Umbilical cord (tissue), 2 donors: ENCODE data around the gene NR1D2. TPM values are rescaled to one million over a fixed set of nuclear protein-coding genes. Genes with fewer than 3 reads are reported as not detected.
"Not testable (repeated sequence)": the region's sequence is repeated elsewhere in the genome, so short reads cannot be mapped to it uniquely, and the experiment has no call there.

ENCODE experiments used
- DNase-seq: peaks from one replicate; pipeline ENCODE4 v3.0.0-alpha.2; 2015; ENCODE audit warnings: low spot score
- total RNA-seq: library from RNA; depleted of rRNA; stranded (reverse); fragments of >200 nt; gene quantifications from one replicate; pipeline ENCODE4 v1.2.3, GENCODE V29; 2014; ENCODE audit warnings: low replicate concordance; ENCODE audit not compliant: insufficient read depth

The NR1D2 gene
- total RNA-seq, 1 donor from 2014 or later, result 51.5 TPM

- no peak for DNase-seq
These were observed 58.4 kb downstream of the NR1D2 start for GRCh38 chr3:24003466-24003865.

GRCh38 chr3:24004171-24004938 is 59.3 kb downstream of the NR1D2 start:
- DNase-seq, result no peak

DNA sequence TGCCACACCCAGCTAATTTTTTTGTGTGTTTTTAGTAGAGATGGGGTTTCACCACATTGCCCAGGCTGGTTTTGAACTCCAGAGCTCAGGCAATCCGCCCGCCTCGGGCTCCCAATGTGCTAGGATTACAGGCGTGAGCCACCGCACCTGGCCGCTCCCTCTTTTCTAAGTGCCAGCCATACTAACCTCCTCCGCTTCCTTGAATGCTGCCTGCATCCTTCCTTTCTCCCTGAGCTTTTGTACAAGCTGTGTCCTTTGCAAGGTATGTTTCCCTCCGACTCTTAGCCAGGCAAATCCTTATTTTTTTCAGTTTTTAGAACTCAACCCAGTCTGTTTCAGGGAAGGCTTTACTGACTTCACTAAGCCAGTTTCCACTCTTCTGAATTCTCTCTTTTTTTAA is 60.6 kb downstream of the NR1D2 start:
- no peak for DNase-seq

DNA sequence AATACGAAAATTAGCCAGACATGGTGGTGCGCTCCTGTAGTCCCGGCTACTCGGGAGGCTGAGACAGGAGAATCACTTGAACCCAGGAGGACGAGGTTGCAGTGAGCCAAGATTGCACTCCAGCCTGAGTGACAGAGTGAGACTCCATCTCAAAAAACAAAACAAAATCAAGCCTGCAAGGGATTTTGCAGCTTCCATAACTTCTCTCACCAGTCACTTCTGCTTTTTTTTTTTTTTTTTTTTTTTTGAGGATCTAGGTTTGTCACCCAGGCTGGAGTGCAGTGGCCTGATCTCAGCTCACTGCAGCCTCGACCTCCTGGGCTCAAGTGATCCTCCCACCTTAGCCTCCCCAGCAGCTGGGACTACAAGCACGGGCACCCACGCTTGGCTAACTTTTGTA is 65.7 kb downstream of the NR1D2 start:
- not testable (repeated sequence) for DNase-seq

- no peak for DNase-seq
These were observed 67.6 kb downstream of the NR1D2 start for GRCh38 chr3:24012589-24013269.

DNA sequence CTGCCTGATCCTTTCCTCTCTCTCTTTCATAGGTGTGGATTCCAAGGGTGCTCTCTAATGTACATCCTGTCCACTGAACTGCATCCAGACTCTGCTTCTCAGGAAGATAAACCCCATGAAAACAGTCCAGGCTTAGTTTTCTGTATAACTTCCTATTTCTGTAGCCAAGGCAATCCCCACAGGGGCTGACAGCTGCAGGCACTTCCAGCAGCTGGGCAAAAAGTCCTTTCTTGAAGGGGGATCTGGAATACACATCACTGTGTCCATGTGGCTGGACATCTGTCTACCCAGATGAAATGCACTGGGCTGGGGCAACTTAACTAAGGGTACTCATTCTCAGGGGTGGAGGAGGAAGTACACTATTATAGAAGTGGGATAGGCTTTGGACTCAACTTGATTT is 72.2 kb downstream of the NR1D2 start:
- DNase-seq, result no peak

DNA sequence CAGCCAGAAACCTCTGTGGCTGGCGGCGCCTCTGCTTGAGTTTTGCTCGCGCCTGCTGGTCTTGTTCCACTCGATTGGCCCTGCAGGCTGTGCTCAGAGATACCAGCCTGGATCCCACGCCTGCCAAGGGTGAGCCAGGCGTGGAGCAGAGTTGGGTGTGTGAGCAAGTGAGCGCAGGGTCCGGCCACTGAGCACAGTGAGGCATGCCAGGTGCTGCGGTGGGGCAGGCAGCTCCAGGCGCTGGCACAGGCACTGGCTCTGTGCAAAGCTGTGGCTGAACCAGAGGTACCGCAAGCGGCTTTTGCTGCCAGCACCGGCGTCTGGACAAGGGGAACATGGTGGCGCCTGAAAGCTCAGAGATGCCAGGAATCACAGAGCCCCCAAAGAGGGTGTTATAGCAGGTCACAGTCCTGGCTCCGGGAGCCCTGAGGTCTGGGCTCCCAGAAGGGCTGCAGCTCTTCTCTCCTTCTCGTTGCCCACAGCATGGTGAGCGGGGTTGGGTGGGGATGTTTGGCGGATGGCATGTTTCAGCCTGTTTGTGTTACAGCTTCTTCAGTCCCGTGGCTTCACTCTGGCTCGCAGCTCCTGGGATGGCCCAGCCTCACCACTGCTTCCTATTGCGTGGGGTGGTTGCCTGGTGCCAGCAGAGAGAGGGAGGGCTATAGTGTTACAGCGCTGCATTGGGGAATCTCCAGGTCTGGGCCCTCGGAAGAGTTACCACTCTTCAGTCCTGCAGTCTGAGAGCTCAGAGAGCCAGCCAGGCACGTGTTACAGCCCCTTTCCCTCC is 73.9 kb downstream of the NR1D2 start:
- DNase-seq, result no peak

DNA sequence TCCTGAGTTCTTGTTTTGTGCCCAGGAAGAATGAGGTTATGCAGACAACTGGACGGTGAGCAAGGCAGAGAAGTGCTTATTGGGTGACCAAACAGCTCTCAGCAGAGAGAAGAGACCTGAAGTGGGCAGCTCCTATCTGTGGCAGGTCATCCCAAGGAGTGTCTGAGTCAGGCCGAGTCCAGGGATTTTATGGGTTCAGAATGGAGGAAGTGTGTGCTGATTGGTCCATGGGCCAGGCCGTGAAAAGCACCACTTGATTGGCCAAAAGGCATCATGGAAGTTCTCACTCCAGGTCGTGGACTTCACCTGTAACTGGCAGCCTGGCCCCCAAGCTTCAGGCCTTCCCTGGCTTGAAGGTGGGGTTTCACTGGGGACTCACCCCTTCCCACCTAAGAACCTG is 74.5 kb downstream of the NR1D2 start:
- no peak for DNase-seq

DNA sequence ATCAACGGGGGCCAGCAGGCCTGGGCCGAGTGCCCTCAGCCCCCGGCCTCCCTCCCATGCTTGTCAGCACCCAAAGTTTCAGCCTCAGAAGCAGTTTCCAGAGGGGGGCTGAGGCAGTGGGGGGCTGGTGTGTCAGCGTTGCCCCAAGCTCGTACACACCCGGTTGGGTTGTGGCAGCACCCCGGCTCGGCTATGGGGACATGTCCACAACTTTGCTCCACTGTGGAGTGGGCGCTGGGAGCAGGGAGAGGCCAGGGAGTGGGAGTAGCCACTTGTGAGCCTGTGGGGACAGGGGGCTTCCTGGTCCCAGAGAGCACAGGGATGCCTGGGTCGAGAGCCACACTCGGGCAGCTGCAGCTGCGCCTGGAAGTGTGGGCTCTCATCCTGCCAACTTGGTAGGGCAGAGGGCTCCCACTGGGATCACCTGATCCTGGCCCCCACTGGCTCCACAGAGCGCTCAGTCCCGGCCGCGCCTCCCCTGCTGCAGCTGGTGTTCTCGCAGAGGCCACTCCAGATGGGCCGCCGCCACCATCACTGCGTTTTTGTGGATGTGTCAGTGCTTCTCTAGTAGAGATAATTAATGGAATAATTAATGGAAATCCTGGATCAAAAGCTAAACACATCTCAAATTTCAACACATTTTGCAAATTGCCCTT is 75.1 kb downstream of the NR1D2 start:
- DNase-seq, result no peak

DNA sequence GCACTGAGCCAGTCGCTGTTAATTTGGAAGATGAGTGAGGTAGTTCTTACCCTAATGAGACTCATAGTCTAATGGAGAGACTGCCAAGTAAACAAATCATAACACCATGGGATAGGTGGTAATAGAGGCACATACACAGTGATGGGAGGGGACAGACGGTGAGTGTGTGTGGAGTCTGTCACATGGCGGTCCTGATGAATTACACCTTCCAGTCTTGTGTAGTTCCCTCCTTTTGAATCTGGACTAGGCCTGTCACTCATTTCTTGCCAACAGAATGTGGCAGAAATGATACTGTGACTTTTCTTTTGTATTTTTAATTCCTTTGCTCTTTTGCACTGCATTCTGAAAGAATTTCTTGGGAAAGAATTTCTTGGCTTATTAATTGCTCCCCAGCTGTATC is 78.1 kb downstream of the NR1D2 start:
- DNase-seq, result no peak

- no peak for DNase-seq
These were observed 80.7 kb downstream of the NR1D2 start for GRCh38 chr3:24025805-24026204.

- not testable (repeated sequence) for DNase-seq
These were observed 81.6 kb downstream of the NR1D2 start for GRCh38 chr3:24026665-24027064.

- DNase-seq, result no peak
These were observed 82.9 kb downstream of the NR1D2 start for GRCh38 chr3:24027946-24028345.

Other genes with a start within 250 kb of the NR1D2 start
- 77.0 TPM for gene UBE2E1, start 139.3 kb upstream of the NR1D2 start, total RNA-seq
- gene NKIRAS1, start 28.3 kb upstream of the NR1D2 start, total RNA-seq, result 9.9 TPM
- 3,420 TPM for gene RPL15, start 28.2 kb upstream of the NR1D2 start, total RNA-seq